Measurements from ENCODE around the gene EXOC1.
A peak's percentile ranks its signal among the peaks of the same experiment; 100 is the strongest.

EXOC1 gene

DNA sequence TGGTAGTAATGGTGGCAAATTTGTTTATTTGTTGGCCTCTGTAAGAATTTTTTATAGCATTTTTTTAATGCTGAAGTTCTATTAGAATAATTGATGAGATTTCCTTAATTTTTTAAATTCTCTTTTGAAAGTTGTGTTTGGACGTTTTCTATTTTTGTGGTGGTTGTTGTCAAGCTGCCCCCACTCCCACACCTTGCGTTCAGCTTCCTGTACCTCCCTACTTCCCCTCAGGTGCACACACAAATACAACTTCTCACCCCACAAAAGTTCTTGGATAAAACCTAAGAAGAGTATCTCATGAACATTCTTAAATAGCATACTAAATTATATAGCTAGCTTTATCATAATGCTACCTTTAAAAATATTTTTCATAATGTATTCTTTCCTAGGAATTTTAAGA is 38.7 kb downstream of the EXOC1 start:
- TF ChIP-seq, protein P1, sequence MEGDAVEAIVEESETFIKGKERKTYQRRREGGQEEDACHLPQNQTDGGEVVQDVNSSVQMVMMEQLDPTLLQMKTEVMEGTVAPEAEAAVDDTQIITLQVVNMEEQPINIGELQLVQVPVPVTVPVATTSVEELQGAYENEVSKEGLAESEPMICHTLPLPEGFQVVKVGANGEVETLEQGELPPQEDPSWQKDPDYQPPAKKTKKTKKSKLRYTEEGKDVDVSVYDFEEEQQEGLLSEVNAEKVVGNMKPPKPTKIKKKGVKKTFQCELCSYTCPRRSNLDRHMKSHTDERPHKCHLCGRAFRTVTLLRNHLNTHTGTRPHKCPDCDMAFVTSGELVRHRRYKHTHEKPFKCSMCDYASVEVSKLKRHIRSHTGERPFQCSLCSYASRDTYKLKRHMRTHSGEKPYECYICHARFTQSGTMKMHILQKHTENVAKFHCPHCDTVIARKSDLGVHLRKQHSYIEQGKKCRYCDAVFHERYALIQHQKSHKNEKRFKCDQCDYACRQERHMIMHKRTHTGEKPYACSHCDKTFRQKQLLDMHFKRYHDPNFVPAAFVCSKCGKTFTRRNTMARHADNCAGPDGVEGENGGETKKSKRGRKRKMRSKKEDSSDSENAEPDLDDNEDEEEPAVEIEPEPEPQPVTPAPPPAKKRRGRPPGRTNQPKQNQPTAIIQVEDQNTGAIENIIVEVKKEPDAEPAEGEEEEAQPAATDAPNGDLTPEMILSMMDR (conservative IDR thresholded peaks at IDR 0.05; ENCODE audit: low read depth) = no peak
- DNase-seq (ENCODE audit: low spot score) = no peak
- H3K27ac ChIP-seq = no peak overlapping the region
- CTCF ChIA-PET = interaction anchor here (0.6 kb wide), 1 partner anchor 264 kb away, joined by 5 read pairs; no protein-coding TSS in a partner anchor
- POLR2A ChIA-PET (ENCODE audit: low non-redundant PET) = no interaction called here

DNA sequence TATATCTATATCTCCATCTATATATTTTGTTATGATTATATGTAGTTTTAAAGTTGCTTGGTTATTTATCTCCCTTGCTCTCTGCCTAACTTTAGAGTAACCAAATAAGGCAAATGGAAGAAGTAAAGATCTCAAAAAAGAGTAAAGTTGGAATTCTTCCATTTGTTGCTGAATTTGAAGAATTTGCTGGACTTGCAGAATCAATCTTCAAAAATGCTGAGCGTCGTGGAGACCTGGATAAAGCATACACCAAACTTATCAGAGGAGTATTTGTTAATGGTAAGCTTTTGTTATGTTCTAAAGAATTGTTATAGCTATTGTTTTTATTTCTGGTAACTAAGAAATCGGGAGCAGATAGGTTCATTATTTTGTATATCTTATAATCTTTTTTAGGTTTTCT is 43.2 kb downstream of the EXOC1 start:
- ChIA-PET POLR2A (ENCODE audit: low non-redundant PET) (no interaction called here), CTCF (no interaction called here)
- TF ChIP-seq, protein P1 (conservative IDR thresholded peaks at IDR 0.05; ENCODE audit: low read depth) = no peak
- DNase-seq (ENCODE audit: low spot score) = no peak
- H3K27ac ChIP-seq = no peak overlapping the region

DNA sequence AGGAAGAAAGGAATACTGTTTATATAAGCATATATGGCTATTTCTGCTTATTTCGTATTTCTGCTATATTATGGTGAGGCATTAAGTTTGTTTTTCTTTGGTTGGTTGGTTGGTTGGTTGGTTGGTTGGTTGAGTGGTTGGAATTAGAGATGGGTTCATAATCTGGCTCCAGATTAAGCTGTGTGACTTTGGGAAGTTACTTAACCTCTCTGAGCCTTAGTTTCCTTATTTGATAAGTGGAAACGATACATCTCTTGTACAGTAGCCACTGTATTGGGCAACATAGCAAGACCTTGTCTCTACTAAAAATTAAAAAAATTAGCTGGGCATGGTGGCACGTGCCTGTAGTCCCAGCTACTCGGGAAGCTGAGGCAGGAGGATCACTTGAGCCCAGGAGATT is 49.2 kb downstream of the EXOC1 start:
- TF ChIP-seq, protein P1 (conservative IDR thresholded peaks at IDR 0.05; ENCODE audit: low read depth) = no peak

DNA sequence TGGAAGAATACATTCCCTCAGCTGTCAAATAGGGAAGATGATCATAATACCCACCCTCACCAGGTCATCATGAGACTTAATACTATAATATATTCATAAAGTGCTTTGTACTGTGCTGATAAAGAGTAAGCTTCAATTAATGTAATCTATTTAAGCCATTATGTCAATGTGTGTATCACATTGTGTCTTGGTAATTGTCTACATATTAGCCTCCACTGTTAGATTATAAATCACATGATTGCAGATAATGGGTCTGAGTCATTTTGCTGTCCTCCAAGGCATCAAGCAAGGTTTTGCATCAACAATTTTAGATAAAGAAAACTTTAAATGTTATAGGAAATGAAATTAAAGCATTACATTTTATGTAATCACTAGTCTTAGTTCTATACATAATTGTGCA is 50.1 kb downstream of the EXOC1 start:
- no peak for DNase-seq (ENCODE audit: low spot score)
- CTCF ChIA-PET = no interaction called here
- no peak overlapping the region for H3K27ac ChIP-seq
- POLR2A ChIA-PET (ENCODE audit: low non-redundant PET) = no interaction called here
- TF ChIP-seq, protein P1 (conservative IDR thresholded peaks at IDR 0.05; ENCODE audit: low read depth) = no peak

More for the DNA sequence above, 49.2 kb downstream of the EXOC1 start:
- DNase-seq (ENCODE audit: low spot score) = no peak
- POLR2A ChIA-PET (ENCODE audit: low non-redundant PET) = no interaction called here
- CTCF ChIA-PET = no interaction called here
- no peak overlapping the region for H3K27ac ChIP-seq

DNA sequence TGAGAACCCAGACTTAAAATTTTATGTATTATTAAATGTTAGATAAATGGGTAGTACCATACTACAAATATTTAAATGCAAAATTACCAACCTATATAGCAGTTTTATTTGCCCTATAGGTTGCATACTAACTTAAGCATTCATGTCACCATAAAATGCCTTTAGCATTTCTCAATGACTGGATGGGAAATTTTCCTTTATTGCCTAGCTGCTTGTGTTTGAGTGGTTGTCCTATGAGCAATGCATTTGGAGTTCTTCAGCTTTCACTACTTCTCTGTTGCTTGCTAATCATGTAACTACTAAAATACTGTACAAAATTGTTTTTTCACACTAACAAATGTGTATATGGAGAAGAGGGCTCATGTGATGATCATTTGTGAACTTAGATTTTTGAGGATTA is 51.1 kb downstream of the EXOC1 start:
- CTCF ChIA-PET = no interaction called here
- TF ChIP-seq, protein P1 (conservative IDR thresholded peaks at IDR 0.05; ENCODE audit: low read depth) = no peak
- DNase-seq (ENCODE audit: low spot score) = no peak
- no peak overlapping the region for H3K27ac ChIP-seq
- POLR2A ChIA-PET (ENCODE audit: low non-redundant PET) = no interaction called here

DNA sequence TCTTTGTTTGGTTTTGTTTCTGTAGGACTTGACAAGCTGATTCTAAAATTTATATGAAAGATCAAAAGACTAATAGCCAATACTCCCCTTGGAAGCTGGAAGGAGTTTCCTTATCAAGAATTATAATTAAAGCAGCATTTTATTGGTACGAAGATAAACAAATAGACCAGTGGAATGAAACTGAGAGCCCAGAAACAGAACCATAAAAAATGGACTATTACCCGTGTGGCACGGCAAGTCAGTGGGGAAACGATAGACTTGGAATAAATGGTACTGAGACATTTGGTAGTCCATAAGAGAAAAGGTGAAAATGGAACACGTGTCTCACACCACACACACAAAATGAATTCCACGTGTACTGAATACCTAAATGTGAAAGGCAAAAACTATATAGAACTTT is 52.9 kb downstream of the EXOC1 start:
- ChIA-PET CTCF (no interaction called here), POLR2A (ENCODE audit: low non-redundant PET) (no interaction called here)
- DNase-seq (ENCODE audit: low spot score) = no peak
- H3K27ac ChIP-seq = no peak overlapping the region
- TF ChIP-seq, protein P1 (conservative IDR thresholded peaks at IDR 0.05; ENCODE audit: low read depth) = no peak

DNA sequence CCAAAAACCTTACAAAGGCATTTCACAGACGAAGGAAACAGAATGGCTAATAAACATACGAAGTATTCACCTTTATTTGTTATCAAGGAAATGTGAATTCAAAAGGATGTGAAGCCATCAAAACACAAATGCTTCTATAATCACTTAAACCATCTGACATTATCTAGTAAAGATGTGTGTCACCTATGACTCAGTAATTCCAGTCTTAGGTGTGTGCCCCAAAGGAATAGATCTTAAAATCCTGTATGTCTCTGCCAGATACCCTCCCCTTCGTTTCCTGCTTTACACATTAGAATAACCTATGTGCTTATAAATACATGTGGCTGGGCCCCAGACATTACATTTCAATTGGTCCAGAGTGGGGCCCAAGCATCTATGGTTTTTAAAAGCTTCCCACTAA is 53.5 kb downstream of the EXOC1 start:
- ChIA-PET CTCF (no interaction called here), POLR2A (ENCODE audit: low non-redundant PET) (no interaction called here)
- peak; percentile 67 for DNase-seq (ENCODE audit: low spot score)
- H3K27ac ChIP-seq = no peak overlapping the region
- TF ChIP-seq, protein P1 (conservative IDR thresholded peaks at IDR 0.05; ENCODE audit: low read depth) = no peak

Data from RWPE1 (cell line).